Motor neuron (in vitro differentiated cells): Measurements from ENCODE around the gene ASAP3. TPM values are rescaled to one million over a fixed set of nuclear protein-coding genes. Genes with fewer than 3 reads are reported as not detected.
"Not testable (repeated sequence)": the region's sequence is repeated elsewhere in the genome, so short reads cannot be mapped to it uniquely, and the experiment has no call there.

ENCODE experiments used
- ATAC-seq, 8 experiments: fragments of 200-7000 bp; cut with Tn5 transposase; replicated peaks in 6 of 8; 2 replicates each; pipeline ENCODE4 v1.8.0; 2021; ENCODE audit warnings: mild to moderate bottlenecking in 8 of 8, moderate library complexity in 8 of 8
- H3K27ac ChIP-seq, 2 donors: fragments of 250-450 bp; sonication (Bioruptor Pico); 2 replicates each; pipeline ENCODE4 v1.9.0; 2021; ENCODE audit warnings: antibody characterized with exemption in 2 of 2, mild to moderate bottlenecking in 2 of 2, moderate library complexity in 1 of 2
- H3K4me1 ChIP-seq, 2 donors: fragments of 250-450 bp; sonication (Bioruptor Pico); replicated peaks in 1 of 2; 2 replicates each; pipeline ENCODE4 v1.6.1; 2021; ENCODE audit warnings: antibody characterized with exemption in 2 of 2, mild to moderate bottlenecking in 2 of 2, moderate library complexity in 1 of 2
- H3K4me3 ChIP-seq, 5 donors: fragments of 250-450 bp; sonication (Bioruptor Pico); 2 replicates each; pipeline ENCODE4 v1.9.0; 2021; ENCODE audit warnings: antibody characterized with exemption in 5 of 5, mild to moderate bottlenecking in 5 of 5, moderate library complexity in 4 of 5
- WGBS, 10 experiments: fragments of 450-650 bp; shearing (Covaris generic); methylation state at CpG; one replicate each; pipeline ENCODE4 v1.0.0; 2022; 5-methylcytosine and 5-hydroxymethylcytosine counted together
- in situ Hi-C, 9 experiments: fragments of 400-800 bp; cut with MboI; loops; one replicate each; pipeline ENCODE4 v1.15.0; 2021; ENCODE audit warnings: low sequenced_read_pairs in 9 of 9, low pct_unique_long_range_greater_than_20kb in 2 of 9; ENCODE audit not compliant: unreplicated experiment in 9 of 9
- total RNA-seq, 8 experiments: library from RNA; unstranded; fragments of 300-600 nt; gene quantifications; 2 replicates each; pipeline versions ENCODE4 v1.2.3 to v1.2.4, GENCODE V29; 2022

ASAP3 gene
- total RNA-seq, 8 experiments from 2014 or later, result 29.0 to 96.6 (median 39.1) TPM

- Histone ChIP-seq H3K27ac (no peak overlapping the region), H3K4me1 (peaks cover 0 to 6% of the 10 kb centered on the region in 2 donors), H3K4me3 (no peak overlapping the region)
- in situ Hi-C loops, result no loop called here
- peak in 3 of 8 experiments; percentile 32 to 72 (median 65) for ATAC-seq
- 15 to 70% (median 45%) methylated on average over 1 to 14 of the region's 14 CpGs; no CpG with 5 or more reads in 2 of the 10 experiments for WGBS, 10 experiments
Observed at GRCh38 chr1:23385119-23385621, 98.8 kb downstream of the ASAP3 start.

GRCh38 chr1:23384312-23385058, 99.5 kb downstream of the ASAP3 start:
- WGBS, 10 experiments, result 30 to 100% (median 76%) methylated on average over 1 to 9 of the region's 11 CpGs; no CpG with 5 or more reads in 1 of the 10 experiments
- peak in 1 of 8 experiments; percentile 9 for ATAC-seq
- Histone ChIP-seq H3K4me3 (no peak overlapping the region), H3K4me1 (peaks cover 0 to 6% of the 10 kb centered on the region in 2 donors), H3K27ac (no peak overlapping the region)
- in situ Hi-C loops, result no loop called here

- in situ Hi-C loops, result no loop called here
- H3K4me1 ChIP-seq, result peaks cover 0 to 6% of the 10 kb centered on the region in 2 donors
- H3K4me3 ChIP-seq, result no peak overlapping the region
- no peak for ATAC-seq
- WGBS, 10 experiments, result 0 to 100% (median 76%) methylated on average over 1 to 8 of the region's 8 CpGs; no CpG with 5 or more reads in 2 of the 10 experiments
- no peak overlapping the region for H3K27ac ChIP-seq
Observed at GRCh38 chr1:23383577-23384311, 100.2 kb downstream of the ASAP3 start.

GRCh38 chr1:23381233-23381885, 102.6 kb downstream of the ASAP3 start:
- in situ Hi-C loops, result no loop called here
- WGBS, 10 experiments, result 61 to 89% (median 79%) methylated on average over 1 to 5 of the region's 5 CpGs
- peaks cover 10 to 19% of the 10 kb centered on the region in 2 donors for H3K4me1 ChIP-seq
- no peak overlapping the region for H3K4me3 ChIP-seq
- no peak for ATAC-seq
- no peak overlapping the region for H3K27ac ChIP-seq

- H3K4me1 ChIP-seq, result peaks cover 10 to 19% of the 10 kb centered on the region in 2 donors
- H3K27ac ChIP-seq, result no peak overlapping the region
- ATAC-seq, result no peak
- 34 to 100% (median 73%) methylated on average over 1 to 5 of the region's 5 CpGs; no CpG with 5 or more reads in 4 of the 10 experiments for WGBS, 10 experiments
- in situ Hi-C loops, result no loop called here
- H3K4me3 ChIP-seq, result no peak overlapping the region
Observed at GRCh38 chr1:23380719-23381118, 103.3 kb downstream of the ASAP3 start.

- ATAC-seq, H3K4me3 ChIP-seq, in situ Hi-C loops, H3K27ac ChIP-seq: not testable (repeated sequence)
- H3K4me1 ChIP-seq, result peaks cover 10 to 15% of the 10 kb centered on the region in 2 donors
- 29 to 81% (median 52%) methylated on average over 1 to 4 of the region's 4 CpGs; no CpG with 5 or more reads in 4 of the 10 experiments for WGBS, 10 experiments
Observed at GRCh38 chr1:23380236-23380635, 103.7 kb downstream of the ASAP3 start.

Other genes starting within 250 kb of the ASAP3 start
- gene HNRNPR, start 139.9 kb downstream of the ASAP3 start, total RNA-seq, result 100 to 1,000 TPM in 7 of 8 experiments, 10 to 100 TPM in 1; 68.9 to 317 (median 180) TPM
- gene ZNF436, start 114.3 kb downstream of the ASAP3 start, total RNA-seq, result 10 to 100 TPM in 7 of 8 experiments, 1 to 10 TPM in 1; 7.2 to 76.9 (median 27.5) TPM
- gene TCEA3, start 59.4 kb downstream of the ASAP3 start, total RNA-seq, result 10 to 100 TPM in 2 of 8 experiments, 1 to 10 TPM in 6; 1.6 to 17.6 (median 2.9) TPM
- 10 to 100 TPM in 1 of 8 experiments, 1 to 10 TPM in 3, under 1 TPM in 4; 0.21 to 18.5 (median 0.92) TPM for gene E2F2, start 47.1 kb upstream of the ASAP3 start, total RNA-seq
- gene ID3, start 75.3 kb upstream of the ASAP3 start, total RNA-seq, result 100 to 1,000 TPM in 4 of 8 experiments, 10 to 100 TPM in 4; 13.9 to 277 (median 70.3) TPM
- 1,000 to 10,000 TPM; 1,687 to 4,332 (median 2,623) TPM for gene RPL11, start 207.6 kb upstream of the ASAP3 start, total RNA-seq